K562 (cell line): Measurements from ENCODE around the gene RHOU. TPM values are rescaled to one million over a fixed set of nuclear protein-coding genes. Genes with fewer than 3 reads are reported as not detected.

Source experiments
- ESRRA ChIP-seq: fragments of 450-650 bp; IDR thresholded peaks from 2 replicates; pipeline ENCODE4 v1.6.1; 2014; ENCODE audit warnings: low read depth, mild to moderate bottlenecking, moderate library complexity, borderline replicate concordance
- polyA plus RNA-seq, 8 experiments: library from polyadenylated mRNA; depleted of rRNA in 4 of 8; stranded (reverse) in 5 of 8; unstranded in 3 of 8; fragments of >200 nt; fragmentation: Nextera tagmentation in 2 of 8; fragmentation: Illumina TruSeq in 1 of 8; extraction: Ambion mirVana in 2 of 8; extraction: Trizol in 1 of 8; gene quantifications; 2 replicates each; pipeline versions ENCODE4 v1.2.1 to v1.2.3, GENCODE V29; 2011 to 2014; ENCODE audit warnings: inconsistent platforms in 1 of 8, missing spikeins in 1 of 8
- total RNA-seq, 7 experiments: library from RNA; depleted of rRNA in 6 of 7; stranded (reverse); fragments of >200 nt in 6 of 7; fragmentation: Illumina TruSeq in 2 of 7; extraction: Trizol in 2 of 7; gene quantifications; 2 replicates each; pipeline versions ENCODE4 v1.2.1 to v1.2.3, GENCODE V29; 2011 to 2021; ENCODE audit warnings: low replicate concordance in 1 of 7
- TF ChIP-seq, protein P1 (sequence below): fragments of 450-650 bp; IDR thresholded peaks from 2 replicates; pipeline ENCODE4 v1.6.1; 2016; ENCODE audit warnings: mild to moderate bottlenecking, moderate library complexity

Gene RHOU
- total and polyA plus RNA-seq, 9 of the 15 experiments (the other 6 are each of a cell fraction or from before 2014, with no cell fraction given): 0.07 TPM; not detected in 8

DNA sequence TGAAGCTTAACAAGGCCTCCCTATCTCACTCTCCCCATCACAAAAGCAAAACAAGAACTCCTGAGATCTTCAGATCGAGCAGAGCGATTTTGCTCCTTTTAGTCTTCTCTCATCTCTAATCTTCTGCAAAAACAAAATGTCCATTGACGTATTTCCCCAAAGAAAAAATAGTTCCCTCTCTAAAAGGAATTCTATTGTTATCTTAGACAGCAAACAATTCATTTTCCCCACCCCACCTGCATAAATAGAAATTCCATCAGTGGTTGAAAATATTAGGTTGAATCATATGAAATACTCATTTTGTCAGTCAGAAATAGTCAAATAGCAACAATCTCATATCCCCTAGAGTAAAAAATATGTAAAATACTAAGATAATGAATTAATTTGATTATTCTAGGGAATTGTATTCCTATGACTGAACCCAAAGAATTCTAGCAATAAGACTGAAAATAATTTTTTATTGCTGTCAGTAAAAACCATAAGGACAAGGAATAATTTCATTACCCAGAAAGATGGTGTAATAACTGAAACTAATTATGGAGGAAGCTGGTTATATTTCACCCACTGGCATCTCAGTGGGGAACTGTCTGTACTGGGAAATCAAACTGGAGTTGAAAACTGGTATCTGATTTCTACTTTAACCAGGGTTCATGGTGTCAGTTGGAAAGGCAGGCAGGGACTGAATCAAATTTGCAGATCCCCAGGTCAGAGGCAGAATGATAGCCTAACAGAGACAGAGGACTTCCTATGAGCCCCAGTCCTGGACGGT lies 51.3 kb downstream of the RHOU start (continued):
- TF ChIP-seq, protein P1, sequence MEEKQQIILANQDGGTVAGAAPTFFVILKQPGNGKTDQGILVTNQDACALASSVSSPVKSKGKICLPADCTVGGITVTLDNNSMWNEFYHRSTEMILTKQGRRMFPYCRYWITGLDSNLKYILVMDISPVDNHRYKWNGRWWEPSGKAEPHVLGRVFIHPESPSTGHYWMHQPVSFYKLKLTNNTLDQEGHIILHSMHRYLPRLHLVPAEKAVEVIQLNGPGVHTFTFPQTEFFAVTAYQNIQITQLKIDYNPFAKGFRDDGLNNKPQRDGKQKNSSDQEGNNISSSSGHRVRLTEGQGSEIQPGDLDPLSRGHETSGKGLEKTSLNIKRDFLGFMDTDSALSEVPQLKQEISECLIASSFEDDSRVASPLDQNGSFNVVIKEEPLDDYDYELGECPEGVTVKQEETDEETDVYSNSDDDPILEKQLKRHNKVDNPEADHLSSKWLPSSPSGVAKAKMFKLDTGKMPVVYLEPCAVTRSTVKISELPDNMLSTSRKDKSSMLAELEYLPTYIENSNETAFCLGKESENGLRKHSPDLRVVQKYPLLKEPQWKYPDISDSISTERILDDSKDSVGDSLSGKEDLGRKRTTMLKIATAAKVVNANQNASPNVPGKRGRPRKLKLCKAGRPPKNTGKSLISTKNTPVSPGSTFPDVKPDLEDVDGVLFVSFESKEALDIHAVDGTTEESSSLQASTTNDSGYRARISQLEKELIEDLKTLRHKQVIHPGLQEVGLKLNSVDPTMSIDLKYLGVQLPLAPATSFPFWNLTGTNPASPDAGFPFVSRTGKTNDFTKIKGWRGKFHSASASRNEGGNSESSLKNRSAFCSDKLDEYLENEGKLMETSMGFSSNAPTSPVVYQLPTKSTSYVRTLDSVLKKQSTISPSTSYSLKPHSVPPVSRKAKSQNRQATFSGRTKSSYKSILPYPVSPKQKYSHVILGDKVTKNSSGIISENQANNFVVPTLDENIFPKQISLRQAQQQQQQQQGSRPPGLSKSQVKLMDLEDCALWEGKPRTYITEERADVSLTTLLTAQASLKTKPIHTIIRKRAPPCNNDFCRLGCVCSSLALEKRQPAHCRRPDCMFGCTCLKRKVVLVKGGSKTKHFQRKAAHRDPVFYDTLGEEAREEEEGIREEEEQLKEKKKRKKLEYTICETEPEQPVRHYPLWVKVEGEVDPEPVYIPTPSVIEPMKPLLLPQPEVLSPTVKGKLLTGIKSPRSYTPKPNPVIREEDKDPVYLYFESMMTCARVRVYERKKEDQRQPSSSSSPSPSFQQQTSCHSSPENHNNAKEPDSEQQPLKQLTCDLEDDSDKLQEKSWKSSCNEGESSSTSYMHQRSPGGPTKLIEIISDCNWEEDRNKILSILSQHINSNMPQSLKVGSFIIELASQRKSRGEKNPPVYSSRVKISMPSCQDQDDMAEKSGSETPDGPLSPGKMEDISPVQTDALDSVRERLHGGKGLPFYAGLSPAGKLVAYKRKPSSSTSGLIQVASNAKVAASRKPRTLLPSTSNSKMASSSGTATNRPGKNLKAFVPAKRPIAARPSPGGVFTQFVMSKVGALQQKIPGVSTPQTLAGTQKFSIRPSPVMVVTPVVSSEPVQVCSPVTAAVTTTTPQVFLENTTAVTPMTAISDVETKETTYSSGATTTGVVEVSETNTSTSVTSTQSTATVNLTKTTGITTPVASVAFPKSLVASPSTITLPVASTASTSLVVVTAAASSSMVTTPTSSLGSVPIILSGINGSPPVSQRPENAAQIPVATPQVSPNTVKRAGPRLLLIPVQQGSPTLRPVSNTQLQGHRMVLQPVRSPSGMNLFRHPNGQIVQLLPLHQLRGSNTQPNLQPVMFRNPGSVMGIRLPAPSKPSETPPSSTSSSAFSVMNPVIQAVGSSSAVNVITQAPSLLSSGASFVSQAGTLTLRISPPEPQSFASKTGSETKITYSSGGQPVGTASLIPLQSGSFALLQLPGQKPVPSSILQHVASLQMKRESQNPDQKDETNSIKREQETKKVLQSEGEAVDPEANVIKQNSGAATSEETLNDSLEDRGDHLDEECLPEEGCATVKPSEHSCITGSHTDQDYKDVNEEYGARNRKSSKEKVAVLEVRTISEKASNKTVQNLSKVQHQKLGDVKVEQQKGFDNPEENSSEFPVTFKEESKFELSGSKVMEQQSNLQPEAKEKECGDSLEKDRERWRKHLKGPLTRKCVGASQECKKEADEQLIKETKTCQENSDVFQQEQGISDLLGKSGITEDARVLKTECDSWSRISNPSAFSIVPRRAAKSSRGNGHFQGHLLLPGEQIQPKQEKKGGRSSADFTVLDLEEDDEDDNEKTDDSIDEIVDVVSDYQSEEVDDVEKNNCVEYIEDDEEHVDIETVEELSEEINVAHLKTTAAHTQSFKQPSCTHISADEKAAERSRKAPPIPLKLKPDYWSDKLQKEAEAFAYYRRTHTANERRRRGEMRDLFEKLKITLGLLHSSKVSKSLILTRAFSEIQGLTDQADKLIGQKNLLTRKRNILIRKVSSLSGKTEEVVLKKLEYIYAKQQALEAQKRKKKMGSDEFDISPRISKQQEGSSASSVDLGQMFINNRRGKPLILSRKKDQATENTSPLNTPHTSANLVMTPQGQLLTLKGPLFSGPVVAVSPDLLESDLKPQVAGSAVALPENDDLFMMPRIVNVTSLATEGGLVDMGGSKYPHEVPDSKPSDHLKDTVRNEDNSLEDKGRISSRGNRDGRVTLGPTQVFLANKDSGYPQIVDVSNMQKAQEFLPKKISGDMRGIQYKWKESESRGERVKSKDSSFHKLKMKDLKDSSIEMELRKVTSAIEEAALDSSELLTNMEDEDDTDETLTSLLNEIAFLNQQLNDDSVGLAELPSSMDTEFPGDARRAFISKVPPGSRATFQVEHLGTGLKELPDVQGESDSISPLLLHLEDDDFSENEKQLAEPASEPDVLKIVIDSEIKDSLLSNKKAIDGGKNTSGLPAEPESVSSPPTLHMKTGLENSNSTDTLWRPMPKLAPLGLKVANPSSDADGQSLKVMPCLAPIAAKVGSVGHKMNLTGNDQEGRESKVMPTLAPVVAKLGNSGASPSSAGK: no peak
- no peak for TF ChIP-seq ESRRA
